Neutrophil (primary cell): ENCODE results near the gene PSMG3.

Experiments
- H3K27ac ChIP-seq: fragments of 200-600 bp; sonication (generic); 2 replicates; pipeline ENCODE4 v1.5.1; 2016; ENCODE audit warnings: mild to moderate bottlenecking, moderate library complexity
- H3K27me3 ChIP-seq: fragments of 200-600 bp; sonication (generic); 2 replicates; pipeline ENCODE4 v1.6.0; 2016; ENCODE audit warnings: mild to moderate bottlenecking
- H3K36me3 ChIP-seq: fragments of 200-600 bp; sonication (generic); 2 replicates; pipeline ENCODE4 v1.5.1; 2017
- H3K4me1 ChIP-seq, 2 experiments: fragments of 200-600 bp in 1 of 2; sonication (generic) in 1 of 2; 1 replicate in 1 of 2; 2 replicates in 1 of 2; pipeline versions ENCODE4 v1.5.1 to v1.6.1; 2013 to 2016; ENCODE audit warnings: low read depth in 1 of 2, low read length in 1 of 2, mild to moderate bottlenecking in 1 of 2, moderate library complexity in 1 of 2; ENCODE audit not compliant: control insufficient read depth in 1 of 2, insufficient read depth in 1 of 2
- H3K4me3 ChIP-seq, 2 experiments: fragments of 200-600 bp in 1 of 2; sonication (generic) in 1 of 2; 1 replicate in 1 of 2; 2 replicates in 1 of 2; pipeline ENCODE4 v1.5.1; 2013 to 2016; ENCODE audit warnings: low read depth in 1 of 2, low read length in 1 of 2, mild to moderate bottlenecking in 1 of 2, moderate library complexity in 1 of 2
- H3K9me3 ChIP-seq: fragments of 200-600 bp; sonication (generic); 2 replicates; pipeline ENCODE4 v1.5.1; 2016
- CTCF ChIP-seq: fragments of 200-600 bp; sonication (generic); IDR thresholded peaks from 2 replicates; pipeline ENCODE4 v1.5.1; 2016; ENCODE audit warnings: antibody characterized with exemption

The PSMG3 gene

GRCh38 chr7:1546274-1546908 lies 23.4 kb downstream of the PSMG3 start:
- no peaks in the 10 kb centered on the region for H3K9me3 ChIP-seq
- H3K27me3 ChIP-seq = no peaks in the 10 kb centered on the region
- H3K36me3 ChIP-seq = peaks cover 37% of the 10 kb centered on the region
- no peak overlapping the region for H3K27ac ChIP-seq
- no peak overlapping the region for H3K4me3 ChIP-seq
- no peak for TF ChIP-seq CTCF
- no peaks in the 10 kb centered on the region for H3K4me1 ChIP-seq

DNA sequence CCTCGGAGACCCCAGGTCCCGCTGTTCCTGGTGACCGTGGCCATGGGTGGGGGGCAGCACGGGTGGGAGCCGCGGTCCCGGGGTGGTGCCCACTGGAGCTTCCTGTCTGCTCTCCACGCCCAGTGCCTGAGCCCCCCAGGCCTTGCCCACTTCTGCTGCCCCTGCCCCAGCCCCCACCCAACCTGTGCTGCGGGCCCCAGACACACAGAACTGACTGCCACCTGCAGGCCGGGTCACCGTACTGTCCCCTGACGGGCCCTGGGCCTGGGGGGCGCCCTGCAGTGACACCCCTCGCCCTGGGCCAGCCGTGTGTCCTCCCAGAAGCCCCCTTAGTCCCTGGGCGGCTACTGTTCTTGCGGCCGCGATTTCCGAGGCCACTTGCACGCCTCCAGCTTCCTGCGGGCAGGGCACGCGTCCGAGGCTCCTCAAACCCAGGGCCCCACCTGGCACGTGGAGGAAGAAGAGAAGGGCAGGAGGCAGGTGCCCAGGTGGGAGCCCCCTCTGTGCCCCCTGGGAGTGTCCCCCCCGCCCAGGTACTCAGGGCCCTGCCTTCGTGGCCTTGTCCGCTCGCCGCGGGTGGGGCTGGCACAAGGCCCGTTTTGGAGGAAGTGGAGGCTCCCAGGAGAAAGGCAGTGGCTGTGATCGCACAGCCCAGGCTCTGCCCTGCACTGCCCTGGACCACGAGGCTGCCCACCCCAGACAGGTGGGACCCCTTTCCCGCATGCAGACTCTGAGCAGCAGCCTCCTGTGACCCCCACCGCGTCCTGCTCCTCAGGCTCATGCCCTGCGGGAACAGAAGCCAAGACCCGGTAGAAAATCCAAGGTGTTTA lies 24.2 kb downstream of the PSMG3 start:
- no peak for TF ChIP-seq CTCF
- H3K27ac ChIP-seq = no peak overlapping the region
- no peak overlapping the region for H3K4me3 ChIP-seq
- no peaks in the 10 kb centered on the region for H3K4me1 ChIP-seq
- no peaks in the 10 kb centered on the region for H3K9me3 ChIP-seq
- peaks cover 44% of the 10 kb centered on the region for H3K36me3 ChIP-seq
- no peaks in the 10 kb centered on the region for H3K27me3 ChIP-seq

GRCh38 chr7:1544896-1545416 lies 24.9 kb downstream of the PSMG3 start:
- Histone ChIP-seq H3K27ac (no peak overlapping the region), H3K4me1 (no peaks in the 10 kb centered on the region), H3K27me3 (no peaks in the 10 kb centered on the region), H3K36me3 (peaks cover 51% of the 10 kb centered on the region), H3K9me3 (no peaks in the 10 kb centered on the region), H3K4me3 (no peak overlapping the region)
- no peak for TF ChIP-seq CTCF

GRCh38 chr7:1544178-1544895 lies 25.5 kb downstream of the PSMG3 start:
- no peaks in the 10 kb centered on the region for H3K4me1 ChIP-seq
- no peaks in the 10 kb centered on the region for H3K9me3 ChIP-seq
- H3K4me3 ChIP-seq = no peak overlapping the region
- no peaks in the 10 kb centered on the region for H3K27me3 ChIP-seq
- H3K36me3 ChIP-seq = peaks cover 57% of the 10 kb centered on the region
- H3K27ac ChIP-seq = no peak overlapping the region
- TF ChIP-seq CTCF = no peak

DNA sequence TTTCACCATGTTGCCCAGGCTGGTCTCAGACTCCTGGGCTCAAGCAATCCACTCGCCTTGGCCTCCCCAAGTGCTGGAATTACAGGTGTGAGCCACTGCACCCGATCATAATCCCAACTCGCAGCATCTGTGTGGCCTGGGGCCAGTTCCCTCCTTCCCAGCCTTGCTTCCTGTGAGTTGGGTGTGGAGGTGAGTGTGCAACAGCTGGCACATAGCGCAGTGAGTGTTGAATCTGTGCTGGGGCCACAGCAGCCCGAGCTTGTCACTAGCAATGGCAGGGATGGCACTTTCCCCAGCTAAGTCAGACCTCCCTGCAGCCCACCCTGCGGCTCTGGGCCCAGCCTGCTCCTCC lies 26.0 kb downstream of the PSMG3 start:
- Histone ChIP-seq H3K27ac (no peak overlapping the region), H3K27me3 (no peaks in the 10 kb centered on the region), H3K9me3 (no peaks in the 10 kb centered on the region), H3K4me3 (no peak overlapping the region), H3K36me3 (peaks cover 63% of the 10 kb centered on the region), H3K4me1 (no peaks in the 10 kb centered on the region)
- TF ChIP-seq CTCF = no peak
